GM13977 (cell line): ENCODE data around the gene CPTP.
"Not testable (repeated sequence)": the region's sequence is repeated elsewhere in the genome, so short reads cannot be mapped to it uniquely, and the experiment has no call there.

Experiments
- DNase-seq: peaks from one replicate; pipeline ENCODE4 v3.0.0; 2012; ENCODE audit warnings: low spot score
- in situ Hi-C: fragments of 300-500 bp; cut with MboI; formaldehyde crosslinking; loops from one replicate; pipeline ENCODE4 v1.12.0; 2022; ENCODE audit warnings: low sequenced_read_pairs, low pct_unique_long_range_greater_than_20kb, mixed read lengths, inconsistent platforms; ENCODE audit not compliant: unreplicated experiment
- TF ChIP-seq, protein P1 (sequence below): IDR thresholded peaks from 2 replicates; pipeline ENCODE4 v1.5.1; 2012; ENCODE audit warnings: mild to moderate bottlenecking, control low read depth; ENCODE audit not compliant: insufficient read depth; ENCODE audit errors: extremely low read depth, missing control alignments

CPTP gene

DNA sequence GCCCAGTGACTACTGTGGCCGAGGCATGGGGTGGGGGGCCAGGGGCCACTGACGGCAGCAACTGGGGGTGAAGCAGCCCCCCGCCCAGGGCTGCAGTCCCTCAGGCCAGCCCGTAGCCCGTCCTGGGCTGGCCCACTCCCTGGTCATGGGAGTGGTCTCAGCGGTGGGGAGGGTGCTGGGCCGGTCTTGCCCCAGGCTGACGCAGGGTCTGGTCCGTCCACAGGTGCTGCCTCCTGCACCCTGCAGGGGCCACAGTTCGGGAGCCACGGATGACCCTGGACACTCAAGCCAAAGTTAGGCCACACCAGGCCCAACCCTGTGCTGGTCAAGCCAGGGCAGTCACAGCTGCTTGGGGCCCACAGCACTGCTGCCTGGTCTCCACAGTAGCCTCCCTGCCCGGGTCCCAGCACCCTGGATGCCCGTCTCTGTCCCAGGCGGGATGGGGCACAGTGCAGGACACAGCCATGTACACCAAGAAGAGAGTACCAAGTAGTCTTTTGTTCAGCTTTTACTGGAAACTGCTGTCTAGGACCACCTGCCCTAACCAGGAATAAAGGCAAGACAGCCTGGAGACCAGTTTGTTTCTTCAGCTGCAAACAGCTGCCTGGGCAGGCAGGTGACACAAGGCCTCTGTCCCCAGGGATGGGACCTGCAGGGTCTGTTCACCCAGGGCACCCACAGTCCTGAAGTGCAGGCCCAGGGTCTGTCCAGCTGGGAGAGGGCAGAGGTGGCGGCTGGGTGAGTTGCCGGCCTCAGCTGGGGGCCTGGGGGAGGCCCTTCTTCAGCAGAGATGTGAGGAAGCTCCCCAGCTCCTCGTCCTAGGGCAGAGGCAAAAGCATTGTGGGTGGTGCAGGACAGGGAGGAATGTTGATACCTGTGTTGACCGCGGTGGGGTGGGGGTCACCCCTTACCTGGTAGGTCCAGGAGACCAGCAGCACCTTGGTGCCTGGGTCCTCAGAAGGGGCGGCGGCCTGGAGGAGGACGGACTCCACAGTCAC lies 13.2 kb upstream of the CPTP start:
- no peak for DNase-seq
- in situ Hi-C loops = no loop called here
- TF ChIP-seq, protein P1, sequence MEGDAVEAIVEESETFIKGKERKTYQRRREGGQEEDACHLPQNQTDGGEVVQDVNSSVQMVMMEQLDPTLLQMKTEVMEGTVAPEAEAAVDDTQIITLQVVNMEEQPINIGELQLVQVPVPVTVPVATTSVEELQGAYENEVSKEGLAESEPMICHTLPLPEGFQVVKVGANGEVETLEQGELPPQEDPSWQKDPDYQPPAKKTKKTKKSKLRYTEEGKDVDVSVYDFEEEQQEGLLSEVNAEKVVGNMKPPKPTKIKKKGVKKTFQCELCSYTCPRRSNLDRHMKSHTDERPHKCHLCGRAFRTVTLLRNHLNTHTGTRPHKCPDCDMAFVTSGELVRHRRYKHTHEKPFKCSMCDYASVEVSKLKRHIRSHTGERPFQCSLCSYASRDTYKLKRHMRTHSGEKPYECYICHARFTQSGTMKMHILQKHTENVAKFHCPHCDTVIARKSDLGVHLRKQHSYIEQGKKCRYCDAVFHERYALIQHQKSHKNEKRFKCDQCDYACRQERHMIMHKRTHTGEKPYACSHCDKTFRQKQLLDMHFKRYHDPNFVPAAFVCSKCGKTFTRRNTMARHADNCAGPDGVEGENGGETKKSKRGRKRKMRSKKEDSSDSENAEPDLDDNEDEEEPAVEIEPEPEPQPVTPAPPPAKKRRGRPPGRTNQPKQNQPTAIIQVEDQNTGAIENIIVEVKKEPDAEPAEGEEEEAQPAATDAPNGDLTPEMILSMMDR = no peak

DNA sequence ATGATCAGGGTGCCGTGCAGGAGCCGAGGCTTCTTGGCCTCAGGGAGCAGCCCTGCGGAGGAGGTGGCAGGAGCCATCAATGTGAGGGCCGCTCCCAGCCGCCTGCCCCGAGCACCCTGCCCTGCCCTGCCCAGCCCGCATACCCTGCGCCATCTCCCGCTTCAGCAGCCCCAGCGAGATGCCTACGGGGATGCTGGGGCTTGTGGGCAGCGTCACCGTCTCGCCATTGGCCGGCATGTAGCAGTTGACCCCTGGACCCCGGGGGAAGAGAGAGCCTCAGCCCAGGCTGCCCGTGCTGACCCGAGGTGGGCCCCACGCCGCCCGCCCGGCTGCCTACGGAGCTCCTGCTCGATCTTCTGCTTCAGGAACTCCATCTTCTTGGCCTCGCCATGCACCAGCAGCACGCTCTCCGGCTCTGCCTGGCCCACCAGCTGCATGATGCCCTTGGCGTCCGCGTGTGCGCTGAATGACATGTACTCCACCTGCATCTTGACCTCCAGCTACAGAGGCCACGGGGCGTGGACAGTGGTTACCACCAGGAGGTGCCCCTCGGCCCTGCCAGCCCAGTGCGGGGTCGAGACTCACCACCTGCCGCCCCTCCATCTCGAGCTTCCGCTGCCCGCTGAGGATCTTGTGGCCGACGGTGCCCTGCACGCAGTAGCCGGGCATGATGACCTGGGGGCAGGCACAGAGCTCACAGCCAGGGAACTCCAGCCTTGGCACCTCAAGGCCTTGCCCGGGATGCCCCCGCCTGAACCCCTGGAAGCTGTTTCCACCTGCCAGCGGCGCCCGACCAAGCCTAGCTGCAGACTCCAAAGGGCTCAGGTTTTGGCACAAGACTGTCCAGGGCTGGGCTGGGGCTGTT lies 11.9 kb upstream of the CPTP start:
- TF ChIP-seq, protein P1 = no peak
- in situ Hi-C loops = no loop called here

DNA sequence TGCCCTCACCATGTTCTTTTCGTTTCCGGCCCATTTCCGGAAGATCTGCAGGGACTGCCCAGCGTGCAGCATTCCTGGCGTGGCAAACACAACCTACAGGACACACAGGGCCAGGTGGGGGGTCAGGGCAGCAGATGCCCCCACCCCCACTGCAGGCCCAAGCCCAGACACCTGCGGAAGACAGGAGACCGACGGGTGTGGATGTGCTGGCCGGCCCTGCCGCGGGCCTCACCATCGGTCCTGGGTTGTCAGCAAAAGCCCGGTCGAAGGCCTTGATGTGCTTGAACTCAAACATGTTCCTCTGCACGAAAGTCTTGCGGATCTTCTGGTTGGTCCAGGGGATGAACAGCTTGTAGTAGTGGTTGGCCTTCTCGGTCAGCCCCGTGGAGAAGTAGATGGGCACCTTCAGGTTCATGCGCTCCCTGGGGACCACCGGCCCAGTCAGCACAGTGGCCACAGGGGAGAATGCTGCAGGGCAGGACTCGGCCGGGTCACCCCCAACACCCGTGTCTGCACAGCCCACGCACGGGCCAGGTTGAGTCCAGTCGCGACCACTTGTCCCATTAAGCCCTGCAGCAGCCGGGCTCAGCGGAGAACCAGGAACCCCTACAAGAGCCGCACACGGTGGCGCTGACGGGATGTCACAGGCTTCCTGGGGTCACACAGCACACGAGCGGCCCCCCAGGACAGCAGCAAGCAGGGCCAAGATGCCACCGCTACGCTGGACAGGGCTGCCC lies 10.9 kb upstream of the CPTP start:
- DNase-seq = no peak
- in situ Hi-C loops = no loop called here
- TF ChIP-seq, protein P1 = no peak

More for the DNA sequence above, 11.9 kb upstream of the CPTP start:
- DNase-seq = no peak

GRCh38 chr1:1314237-1314586 lies 10.4 kb upstream of the CPTP start:
- in situ Hi-C loops = no loop called here
- DNase-seq = no peak
- TF ChIP-seq, protein P1 = no peak

DNA sequence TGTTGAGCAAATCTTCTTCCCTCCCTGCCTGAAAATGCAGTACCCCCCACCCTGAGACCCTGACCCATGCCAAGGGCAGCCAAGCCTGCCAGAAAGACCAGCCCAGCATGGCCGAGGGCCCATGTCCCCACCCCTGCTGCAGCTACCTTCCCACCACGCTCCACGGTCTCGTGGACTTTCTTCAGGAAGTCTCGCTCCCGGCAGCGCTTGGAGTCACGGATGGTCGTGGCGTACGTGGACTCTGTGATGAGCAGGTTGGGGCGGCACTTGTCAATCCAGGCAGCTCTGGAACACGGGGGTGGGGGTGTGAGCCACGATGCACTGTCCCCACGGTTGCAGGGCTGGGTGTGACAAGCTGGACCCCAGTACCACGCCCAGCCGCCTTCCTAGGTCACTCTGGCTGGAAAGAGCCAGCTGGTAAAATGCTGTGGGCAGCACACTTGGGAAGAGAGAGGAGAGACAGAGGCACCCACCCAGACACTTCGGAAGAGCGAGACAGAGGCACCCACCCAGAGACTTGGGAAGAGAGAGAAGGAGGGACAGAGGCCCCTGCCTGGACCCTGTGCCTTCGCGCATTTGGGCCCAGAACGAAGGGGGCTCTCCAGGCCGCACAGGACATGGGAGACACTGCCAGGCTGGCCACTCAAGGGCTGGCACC lies 9.8 kb upstream of the CPTP start:
- TF ChIP-seq, protein P1 = no peak
- in situ Hi-C loops = no loop called here
- DNase-seq = no peak

DNA sequence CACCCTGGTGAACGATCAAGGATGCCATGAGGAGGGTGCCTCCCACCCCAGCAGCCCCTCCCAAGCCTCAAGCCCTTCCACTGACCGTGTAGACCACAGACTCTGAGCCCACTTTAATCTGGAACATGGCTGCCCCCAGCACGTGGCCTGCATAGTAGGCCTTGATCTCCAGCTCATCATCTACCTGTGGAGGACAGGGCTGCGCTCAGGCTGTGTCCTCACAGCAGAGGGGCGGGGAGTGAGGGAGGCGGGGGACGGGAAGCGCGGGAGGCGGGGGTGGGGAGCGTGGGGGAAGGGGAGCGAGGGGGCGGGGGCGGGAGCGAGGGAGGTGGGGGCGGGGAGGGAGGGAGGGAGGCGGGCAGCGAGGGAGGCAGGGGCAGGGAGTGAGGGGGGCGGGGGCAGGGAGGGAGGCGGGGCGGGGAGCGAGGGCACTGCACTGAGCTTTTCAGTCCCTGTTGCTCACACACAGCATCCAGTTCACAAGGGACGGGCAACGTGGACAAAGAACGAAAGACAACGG lies 9.1 kb upstream of the CPTP start:
- in situ Hi-C loops = no loop called here
- TF ChIP-seq, protein P1 = no peak
- DNase-seq = no peak

GRCh38 chr1:1316199-1316598 lies 8.4 kb upstream of the CPTP start:
- DNase-seq, in situ Hi-C loops: not testable (repeated sequence)
